Fibroblast of skin of scalp (primary cell): ENCODE results near the gene TTC9B. TPM values are rescaled to one million over a fixed set of nuclear protein-coding genes. Genes with fewer than 3 reads are reported as not detected.

Experiments
- DNase-seq: peaks from one replicate; pipeline ENCODE4 v3.0.0-alpha.2; 2013
- polyA plus RNA-seq, 2 experiments: library from polyadenylated mRNA; unstranded; fragments of 120-200 nt; gene quantifications; one replicate each; pipeline ENCODE4 v1.2.1, GENCODE V29; 2013; ENCODE audit not compliant: insufficient read length in 2 of 2

Gene TTC9B
- 0.10 TPM for polyA plus RNA-seq (2013, experiment 1 of 2; ENCODE audit: insufficient read length)
- 0.36 TPM for polyA plus RNA-seq (2013, experiment 2 of 2; ENCODE audit: insufficient read length)

DNA sequence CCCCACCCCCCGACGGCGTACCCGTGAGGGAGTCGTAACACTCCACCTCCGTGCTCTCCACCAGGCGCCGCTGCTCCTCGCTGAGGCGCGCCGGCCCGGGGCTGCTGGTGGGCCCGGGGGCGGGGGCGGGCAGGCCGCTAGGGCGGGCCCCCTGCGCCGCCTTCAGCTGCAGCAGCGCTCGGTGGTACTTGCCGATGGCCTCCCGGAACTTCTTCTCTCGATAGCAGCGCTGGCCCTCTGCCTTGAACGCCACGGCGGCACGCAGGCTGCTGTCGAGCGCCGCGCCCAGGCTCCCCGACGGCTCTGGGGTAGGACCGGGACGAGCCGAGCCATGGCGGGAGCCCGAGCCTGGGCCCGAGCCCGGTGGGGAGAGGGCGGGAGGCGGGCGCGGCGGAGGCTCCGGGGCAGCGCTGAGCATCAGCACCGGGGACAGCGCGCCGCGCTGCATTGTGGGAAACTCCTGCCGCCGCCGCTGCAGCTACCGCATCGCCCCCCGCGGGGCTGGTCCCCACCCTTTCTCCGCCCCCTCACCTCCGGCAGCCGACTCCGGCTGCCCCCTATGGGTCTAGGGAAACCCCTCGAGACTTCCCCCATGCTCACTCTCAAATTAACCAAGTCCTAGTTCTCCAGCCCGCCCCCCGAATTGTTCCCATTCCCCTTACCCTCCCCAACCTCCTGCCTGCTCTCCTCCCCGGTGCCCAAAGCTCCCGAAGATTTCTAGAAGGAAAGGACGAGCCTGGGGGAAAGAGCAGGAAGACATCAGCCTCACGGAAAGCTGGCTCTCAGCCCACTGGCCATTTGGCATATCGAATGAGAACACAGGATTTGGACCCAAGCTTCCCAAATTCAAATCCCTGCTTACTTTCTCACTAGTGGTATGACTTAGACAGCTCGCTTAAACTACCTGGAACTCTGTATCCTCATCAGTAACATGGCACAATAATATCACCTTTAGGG, at the start of gene TTC9B:
TSS of gene TTC9B (minus strand) at position 451 of the 957 bp plus-strand sequence. CDS start at position 448, 3 bp downstream.
- peak; percentile 25 for DNase-seq

DNA sequence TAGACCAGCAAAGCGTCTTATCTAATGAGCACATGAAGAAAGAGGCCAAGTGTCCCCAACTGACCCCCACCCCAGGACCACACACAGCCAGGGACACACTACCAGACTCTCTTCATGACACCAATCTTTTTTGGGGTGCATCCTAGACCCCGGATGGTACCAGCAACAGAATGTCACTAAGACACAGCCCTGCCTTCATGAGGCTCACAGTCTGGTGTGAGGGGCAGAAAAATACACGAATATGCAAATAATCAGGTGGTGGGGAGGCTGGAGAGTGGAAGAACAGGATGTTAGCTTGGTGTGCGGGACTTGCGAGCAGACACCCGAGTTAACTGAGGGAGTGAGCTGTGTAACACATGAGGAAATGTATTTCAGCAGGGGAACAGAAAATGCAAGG, 49.4 kb upstream of the TTC9B start:
- DNase-seq = no peak

DNA sequence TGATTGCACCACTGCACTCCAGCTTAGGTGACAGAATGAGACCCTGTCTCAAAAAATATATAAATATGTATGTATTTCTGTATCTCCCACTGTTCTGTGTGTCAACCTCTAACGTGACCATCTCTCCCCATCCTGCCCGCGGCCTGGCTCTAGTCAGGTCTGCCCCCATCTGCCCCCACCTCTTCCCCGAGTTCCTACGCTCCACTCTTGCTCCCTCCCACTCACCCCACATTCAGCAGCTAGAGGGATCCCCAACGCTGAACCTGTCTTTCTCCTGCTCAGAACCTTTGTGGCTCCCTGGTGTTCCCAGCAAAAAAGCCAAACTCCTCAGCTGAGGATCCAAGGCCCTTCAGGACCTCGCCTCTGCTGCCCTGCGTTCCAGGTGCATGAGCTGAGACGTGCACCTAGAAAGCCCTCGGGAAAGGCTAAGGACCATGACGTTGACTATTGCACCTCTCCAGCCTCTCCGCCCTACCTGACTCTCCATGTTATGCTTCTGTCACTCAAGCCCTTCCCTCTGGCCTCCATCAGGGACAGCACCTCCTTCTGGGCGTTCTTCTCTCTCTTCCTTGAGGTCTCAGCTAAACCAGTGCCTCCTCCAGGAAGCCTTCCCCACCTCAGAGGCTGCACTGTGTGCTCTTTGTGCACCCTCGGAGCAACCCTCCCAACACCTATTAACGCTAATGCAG, 48.9 kb upstream of the TTC9B start:
- no peak for DNase-seq

DNA sequence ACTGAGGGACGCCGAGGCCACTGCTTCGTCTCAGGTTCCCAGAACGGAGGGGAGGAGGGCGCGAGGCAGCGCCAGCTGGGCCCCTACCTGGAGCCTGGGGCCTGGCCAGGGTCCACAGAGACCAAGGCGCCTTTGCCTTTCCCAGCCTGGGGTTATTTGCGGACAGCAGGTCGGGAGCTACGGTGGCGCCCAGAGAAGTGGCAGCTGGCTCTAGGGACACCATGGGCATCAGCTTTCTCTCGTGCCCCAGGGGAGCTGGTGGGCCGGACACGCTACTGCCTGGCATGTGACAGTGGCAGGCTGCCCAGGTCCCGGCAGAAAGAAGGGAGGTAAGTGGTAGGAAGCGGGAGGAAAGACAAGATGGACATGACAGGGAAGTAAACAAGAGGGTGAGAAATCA, 47.9 kb upstream of the TTC9B start:
- DNase-seq = no peak

DNA sequence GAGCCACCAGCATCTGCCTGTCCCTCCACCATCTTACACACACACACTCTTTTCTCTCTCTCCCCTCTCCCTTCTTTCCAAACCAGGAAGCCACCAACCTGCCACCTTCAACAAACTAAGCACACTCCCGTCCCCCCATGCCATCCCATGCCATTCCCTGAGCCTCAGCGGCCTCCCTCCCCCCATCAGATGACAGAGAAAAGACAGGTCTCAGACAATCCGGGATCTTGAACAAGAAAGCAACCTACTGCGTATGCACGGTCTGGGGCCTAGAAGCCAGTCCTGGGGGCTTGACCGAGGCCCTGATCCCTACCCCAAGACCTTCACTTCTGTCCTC, 47.5 kb upstream of the TTC9B start:
- DNase-seq = no peak

DNA sequence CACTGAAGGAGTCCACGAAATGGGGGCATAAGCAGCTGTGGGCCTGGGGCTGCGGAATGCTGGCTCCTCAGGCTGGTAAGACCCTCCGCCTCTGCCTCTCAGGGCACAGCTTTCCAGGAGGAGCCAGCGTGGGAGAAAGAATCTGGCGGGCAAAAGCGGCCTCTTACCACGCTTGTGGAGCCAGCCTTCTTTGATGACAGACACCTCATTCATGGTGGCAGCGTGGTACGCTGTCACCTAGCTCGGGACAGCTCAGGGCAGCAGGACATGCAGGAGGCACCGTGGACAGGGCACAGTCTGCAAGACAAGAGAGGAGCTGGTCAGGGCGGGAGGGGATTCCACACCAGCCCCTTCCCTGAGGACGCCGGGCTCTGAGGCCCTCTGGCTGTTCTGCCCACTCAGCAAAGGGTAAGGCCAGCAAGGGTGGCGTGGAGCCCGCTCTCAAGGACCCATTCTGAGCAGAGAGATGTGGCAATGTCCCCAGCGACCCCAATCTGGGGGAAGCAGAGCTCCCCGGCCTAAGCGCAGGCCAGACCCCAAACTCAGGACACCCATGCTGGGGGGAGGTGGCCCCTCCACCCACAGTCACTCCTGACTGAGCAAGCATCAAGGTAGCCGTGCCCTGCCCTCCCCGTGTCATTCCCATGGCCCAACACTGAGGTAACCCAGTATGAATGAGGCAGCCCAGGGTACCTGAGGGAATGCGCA, 47.0 kb upstream of the TTC9B start:
- no peak for DNase-seq

DNA sequence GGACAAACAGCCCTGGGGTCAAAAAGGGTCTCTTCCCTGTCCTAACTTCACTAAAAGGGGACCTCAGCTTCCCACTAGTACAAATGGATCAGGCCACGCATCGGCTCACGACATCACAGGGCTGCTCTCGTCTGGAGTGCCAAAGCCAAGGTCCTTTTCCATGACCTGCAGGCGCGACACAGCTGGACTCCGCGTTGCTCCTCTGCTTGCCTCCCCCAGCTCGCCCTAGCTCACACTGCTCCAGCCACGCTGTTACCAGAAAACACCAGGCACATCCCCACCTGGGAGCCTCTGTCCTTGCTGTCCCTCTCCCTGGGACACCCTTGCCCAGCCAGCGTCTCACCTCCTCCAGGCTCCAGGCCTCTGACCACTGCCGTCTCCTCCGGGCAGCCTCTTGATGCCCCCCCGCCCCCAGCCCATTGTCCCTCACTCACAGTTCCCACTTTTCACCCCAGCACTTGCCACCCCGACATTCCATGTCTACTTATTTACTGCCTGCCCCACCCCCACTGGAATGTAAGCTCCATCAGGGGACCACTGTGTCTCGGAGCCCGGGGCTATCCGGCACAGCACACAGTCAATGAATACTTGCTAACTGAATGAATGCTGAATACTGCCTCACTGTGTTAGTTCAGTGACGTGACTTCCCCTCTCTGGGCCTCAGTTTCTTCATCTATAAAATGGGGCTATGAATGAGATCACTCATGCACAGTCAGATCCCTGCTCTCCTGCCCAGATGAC, 46.3 kb upstream of the TTC9B start:
- DNase-seq = no peak

DNA sequence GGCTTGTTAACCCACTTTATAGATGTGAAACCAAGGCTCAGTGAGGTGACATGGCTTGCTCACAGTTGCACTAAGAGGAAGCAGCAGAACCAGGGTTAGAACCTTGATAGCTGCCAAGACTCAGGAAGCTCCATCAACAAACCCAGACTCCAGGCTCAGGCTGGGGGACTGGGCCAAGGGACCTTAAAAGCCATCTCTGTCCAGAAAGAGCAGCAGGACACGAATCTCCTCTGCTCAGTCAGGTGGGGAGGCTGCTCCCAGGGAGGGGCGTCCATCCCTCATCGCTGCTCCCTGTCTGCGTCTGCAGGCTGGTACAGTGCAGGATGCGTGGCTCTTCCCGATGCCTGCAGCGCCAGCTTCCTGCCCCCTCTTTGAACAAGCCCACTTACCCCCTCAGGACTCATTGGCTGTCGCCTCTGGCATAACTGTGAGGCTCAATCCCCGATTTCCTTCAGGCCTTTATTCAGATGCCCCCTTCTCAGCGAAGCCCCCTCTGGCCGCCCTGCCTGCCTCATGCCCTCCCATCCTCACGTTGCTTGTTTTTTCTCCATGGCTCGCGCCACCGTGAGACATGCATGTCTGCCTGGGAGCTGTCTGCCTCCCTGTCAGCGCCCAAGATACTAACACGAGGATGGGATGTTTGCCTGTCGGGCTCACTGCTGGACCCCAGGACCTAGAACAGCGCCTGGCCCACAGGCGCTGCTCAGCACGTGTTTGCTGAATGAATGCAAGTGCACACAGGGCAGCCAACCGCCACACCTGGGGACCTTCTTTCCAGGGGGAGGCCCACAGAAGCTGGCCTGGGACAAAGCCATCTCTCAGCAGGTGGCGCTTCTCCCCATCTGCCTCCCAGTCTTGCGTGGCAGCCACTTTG, 45.5 kb upstream of the TTC9B start:
- DNase-seq = no peak

DNA sequence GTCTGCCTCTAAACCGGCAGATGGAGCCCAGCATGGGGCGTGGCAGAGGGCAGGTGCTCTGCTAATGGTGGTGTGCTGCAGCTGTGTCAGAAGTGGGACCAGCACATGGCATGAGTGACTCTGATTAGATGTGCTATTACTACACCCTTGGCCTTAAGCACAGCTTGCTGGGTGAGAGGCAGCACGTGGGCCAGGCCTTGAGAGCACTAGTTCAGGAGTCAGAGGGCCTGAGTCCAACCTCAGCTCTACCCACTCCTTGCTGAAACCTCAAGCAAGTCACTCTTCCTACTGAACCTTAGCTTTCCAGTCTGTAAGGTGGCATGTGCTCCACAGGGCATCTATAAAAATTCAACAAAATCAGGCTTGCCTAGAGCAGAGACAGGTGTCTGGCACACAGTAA, 44.2 kb upstream of the TTC9B start:
- DNase-seq = no peak

DNA sequence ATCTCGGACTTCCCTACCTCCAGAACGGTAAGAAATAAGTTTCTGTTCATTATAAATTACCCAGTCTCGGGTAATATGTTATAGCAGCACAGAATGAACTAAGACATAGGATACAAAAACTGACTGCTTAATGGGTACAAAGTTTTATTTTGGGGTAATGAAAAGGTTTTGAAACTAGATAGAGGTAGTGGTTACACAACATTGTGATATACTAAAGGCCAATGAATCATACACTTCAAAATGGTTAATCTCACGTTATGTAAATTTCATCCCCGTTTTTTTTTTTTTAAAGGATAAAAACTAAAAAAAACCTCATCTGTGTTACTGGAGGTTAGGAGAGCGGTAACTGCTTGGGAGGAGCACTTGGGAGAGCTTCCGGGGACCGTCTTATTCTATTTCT, 43.4 kb upstream of the TTC9B start:
- DNase-seq = no peak

DNA sequence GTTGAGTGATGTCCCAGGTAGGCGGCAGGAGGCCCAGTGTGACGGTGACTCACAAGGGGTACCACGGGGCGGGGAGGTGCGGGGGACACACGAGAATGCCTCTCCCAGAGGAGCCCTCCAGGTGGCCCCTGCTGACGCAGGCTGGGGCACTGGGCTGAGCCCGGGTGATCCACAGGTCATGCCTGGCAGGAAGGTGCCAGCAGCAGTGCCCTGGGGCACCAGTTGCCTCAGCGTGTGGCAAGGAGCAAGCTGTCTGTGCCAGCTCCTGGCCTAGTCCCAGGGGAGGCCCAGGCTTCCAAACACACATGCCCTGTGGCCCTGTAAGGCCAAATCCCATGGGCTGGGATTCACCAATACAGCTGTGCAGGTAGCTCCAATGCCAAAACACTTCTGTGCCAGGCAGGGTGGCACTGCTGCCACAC, 38.9 kb upstream of the TTC9B start:
- no peak for DNase-seq

DNA sequence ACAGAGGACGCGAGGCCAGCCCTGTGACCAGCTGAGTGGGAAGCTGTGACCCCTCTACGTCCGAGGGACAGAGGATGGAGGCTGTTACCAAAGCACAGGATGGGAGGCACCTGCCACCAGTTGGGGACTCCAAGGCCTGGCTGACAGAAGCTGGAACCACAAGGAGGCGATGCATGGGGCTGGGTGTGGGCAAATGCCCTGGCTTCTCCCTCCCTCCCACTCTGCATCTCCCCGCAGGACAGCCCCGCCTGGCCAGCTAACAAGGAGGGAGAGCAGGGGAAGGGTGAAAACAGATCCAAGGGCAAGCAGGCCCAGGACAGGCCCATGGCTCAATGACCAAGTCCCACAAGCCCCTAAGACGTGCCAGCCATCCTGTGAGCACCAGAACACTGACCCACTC, 38.3 kb upstream of the TTC9B start:
- no peak for DNase-seq

DNA sequence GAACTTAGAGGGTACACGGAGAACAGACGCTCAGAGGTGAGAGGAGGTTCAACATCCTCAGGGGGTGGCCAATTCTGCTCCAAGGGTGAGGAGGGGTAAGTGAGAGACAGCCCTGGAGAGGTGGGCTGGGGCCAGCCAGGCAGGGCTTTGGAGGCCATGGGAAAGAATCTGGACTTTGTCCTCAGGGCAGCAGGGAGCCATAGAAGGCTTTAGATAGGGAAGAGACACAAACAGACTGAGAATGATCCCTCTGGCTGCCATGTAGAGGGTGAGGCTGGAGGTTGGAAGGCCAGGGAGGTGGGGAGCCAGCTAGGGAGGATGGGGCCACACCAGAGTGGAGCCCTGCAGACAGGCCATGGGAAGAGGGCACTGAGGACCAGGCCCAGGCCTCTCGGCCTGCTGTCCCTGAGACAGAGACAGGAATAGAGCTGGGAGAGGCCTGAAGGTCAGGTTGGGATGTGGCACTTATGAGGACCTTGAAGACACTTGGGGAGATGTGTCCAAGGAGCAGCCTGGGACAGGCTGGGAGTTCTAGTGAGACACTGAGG, 37.5 kb upstream of the TTC9B start:
- no peak for DNase-seq

DNA sequence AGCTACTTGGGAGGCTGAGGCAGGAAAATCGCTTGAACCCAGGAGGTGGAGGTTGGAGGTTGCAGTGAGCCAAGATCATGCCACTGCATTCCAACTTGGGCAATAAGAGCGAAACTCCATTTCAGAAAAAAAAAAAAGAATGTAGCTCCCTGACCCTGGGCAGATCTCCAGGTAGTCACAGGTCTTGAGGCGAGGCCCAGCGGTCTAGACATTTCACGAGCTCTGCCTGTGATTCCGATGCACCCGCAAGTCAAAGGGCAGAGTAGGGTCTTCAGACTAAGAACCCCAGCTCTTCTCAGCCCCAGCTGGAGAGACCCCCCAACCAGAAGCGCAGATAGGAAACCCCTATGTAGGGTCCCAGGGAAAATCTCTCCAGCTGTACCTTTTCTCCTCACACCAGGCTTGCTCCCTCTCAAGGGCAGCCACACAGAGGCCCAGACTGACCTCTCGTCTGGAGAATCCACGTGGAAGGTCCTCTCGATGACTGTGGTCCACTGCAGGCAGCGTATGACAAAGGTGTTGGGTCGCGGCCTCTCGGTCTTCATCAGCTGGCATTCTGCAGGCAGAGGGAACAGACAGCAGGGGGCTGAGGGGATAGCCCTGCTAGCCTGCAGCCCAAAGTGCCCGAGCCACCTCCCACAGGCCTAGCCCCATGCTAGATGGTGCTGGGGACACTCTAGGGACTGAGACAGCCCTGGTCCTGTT, 36.7 kb upstream of the TTC9B start:
- DNase-seq = no peak

DNA sequence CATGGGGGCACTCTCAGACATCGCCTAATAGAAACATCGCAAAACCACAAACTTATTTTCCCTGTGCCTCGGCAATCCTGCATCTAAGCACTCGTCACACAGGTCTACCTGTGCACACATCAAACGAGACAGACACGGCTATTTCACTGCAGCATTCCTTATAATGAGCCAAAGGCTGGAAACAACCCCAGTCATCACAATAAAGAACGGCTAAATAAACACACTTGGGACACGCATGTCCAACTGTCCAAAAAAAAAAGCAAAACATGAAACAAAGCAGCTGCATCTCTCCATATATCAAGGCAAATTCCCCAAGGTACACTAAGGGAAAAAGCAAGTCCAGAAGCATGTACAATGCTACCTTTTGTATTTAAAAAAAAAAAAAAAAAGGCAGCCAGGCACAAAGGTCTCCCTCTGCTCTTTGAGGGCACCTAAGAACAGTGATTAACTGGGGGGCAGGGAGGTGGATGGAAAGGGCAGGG, 35.5 kb upstream of the TTC9B start:
- no peak for DNase-seq

DNA sequence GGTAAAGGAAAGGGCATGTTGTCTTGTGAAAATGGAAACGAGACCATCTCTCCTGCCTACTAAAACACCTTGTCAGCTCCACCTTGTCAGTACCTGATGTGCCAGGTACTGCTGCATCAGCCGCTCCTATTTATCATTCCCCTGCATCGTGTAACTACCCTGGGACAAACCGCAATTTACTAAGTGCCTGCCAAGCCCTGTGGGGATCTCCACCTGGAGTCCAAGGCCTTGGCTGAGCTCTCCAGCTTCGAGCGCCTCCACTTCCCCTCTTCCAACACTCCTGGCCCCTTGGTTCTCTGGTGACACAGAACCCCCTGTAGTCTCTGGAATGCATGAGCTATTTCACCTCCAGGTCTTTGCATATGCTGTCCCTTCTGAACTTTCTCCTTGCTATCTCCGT, 34.2 kb upstream of the TTC9B start:
- DNase-seq = no peak

DNA sequence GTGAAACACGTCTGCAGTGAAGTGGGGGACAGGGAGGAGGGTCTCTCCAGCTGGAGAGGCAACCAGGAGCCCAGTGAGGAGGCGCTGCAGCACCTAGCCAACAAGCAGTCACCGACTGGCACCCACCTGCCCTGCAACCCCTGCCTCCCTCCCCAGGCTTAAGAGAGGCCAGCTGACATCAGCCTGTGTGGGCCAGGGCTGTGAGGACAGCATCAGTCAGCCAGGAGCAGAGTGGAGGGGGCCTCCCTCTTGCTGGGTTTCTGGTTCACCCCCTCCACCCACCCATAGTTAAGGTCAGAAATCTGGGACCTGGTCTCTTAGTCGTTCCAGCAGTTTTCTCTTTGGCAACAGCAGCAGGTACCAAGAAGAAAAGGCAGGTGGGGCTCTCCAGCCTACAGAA, 33.8 kb upstream of the TTC9B start:
- no peak for DNase-seq

DNA sequence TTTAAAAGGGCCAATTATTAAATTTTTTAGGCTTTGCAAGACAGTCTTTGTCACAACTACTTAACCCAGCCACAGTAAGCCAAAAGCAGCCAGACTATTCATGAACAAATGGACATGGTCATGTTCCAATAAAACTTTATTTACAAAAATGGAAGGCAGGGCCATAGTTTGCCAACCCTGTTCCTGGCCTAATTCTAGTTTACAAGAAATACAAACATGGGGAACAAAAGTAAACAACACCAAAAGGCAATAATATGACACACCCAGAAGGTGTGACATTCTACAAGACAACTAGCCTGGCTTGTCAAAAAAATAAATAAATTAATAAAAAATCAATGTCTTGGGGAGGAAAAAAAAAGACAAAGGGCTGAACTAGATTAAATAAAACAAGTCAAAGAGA, 33.1 kb upstream of the TTC9B start:
- no peak for DNase-seq

DNA sequence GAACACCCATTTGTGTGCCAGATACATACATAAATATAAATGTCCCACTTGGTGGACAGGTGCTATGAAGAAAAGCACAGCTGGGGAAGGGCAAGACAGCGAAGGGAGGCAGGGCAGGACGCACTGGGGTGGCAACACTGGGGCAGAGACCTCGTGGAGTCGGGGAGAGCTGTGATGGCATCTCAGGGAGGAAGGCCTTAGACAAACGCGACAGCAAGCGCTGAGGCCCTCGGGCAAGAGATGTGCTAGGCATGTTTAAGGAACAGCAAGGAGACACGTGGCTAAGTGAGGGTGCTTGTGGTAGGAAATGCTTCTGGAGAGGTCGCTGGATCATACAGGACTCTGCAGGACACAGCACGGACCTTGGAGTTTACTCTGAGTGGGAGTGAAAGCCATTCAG, 31.6 kb upstream of the TTC9B start:
- no peak for DNase-seq

DNA sequence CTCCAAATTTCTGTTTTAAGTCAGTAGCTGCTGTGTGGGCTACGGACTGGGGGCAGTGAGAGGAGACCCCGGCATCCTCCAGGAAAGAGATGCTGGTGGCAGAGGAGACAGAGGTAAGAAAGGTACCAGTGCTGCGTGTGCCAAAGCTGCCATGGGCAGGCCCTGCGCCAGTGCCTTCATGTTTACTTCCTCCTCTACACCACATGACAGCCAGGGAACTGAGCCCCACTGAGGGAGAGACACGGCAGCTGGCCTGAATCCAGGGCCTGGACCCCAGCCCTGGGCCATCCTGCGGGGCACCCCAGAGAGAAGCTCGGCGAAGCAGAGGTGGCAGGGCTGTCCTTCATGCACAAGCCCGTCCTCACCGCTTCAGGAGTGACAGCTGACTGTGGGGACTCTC, 31.0 kb upstream of the TTC9B start:
- no peak for DNase-seq
